ENCODE data around the gene COMP.

The COMP gene

GRCh38 chr19:18783958-18784785, 6.9 kb downstream of the COMP start:
- H3K4me3 ChIP-seq (ENCODE audit: low read depth, low read length): no peak overlapping the region

GRCh38 chr19:18782559-18783225, 8.4 kb downstream of the COMP start:
- H3K4me3 ChIP-seq (ENCODE audit: low read depth, low read length): no peak overlapping the region

GRCh38 chr19:18781885-18782527, 9.1 kb downstream of the COMP start:
- no peak overlapping the region for H3K4me3 ChIP-seq (ENCODE audit: low read depth, low read length)

GRCh38 chr19:18781047-18781600, 10.0 kb downstream of the COMP start:
- no peak overlapping the region for H3K4me3 ChIP-seq (ENCODE audit: low read depth, low read length)

GRCh38 chr19:18780631-18781030, 10.5 kb downstream of the COMP start:
- no peak overlapping the region for H3K4me3 ChIP-seq (ENCODE audit: low read depth, low read length)

- H3K4me3 ChIP-seq (ENCODE audit: low read depth, low read length): no peak overlapping the region
Observed at GRCh38 chr19:18780081-18780480, 11.0 kb downstream of the COMP start.

- H3K4me3 ChIP-seq (ENCODE audit: low read depth, low read length): no peak overlapping the region
Observed at GRCh38 chr19:18778826-18779495, 12.1 kb downstream of the COMP start.

GRCh38 chr19:18778076-18778389, 13.1 kb downstream of the COMP start:
- H3K4me3 ChIP-seq (ENCODE audit: low read depth, low read length): no peak overlapping the region

- no peak overlapping the region for H3K4me3 ChIP-seq (ENCODE audit: low read depth, low read length)
Observed at GRCh38 chr19:18777301-18778075, 13.6 kb downstream of the COMP start.

GRCh38 chr19:18776736-18777135, 14.4 kb downstream of the COMP start:
- H3K4me3 ChIP-seq (ENCODE audit: low read depth, low read length): no peak overlapping the region

- no peak overlapping the region for H3K4me3 ChIP-seq (ENCODE audit: low read depth, low read length)
Observed at GRCh38 chr19:18776288-18776594, 14.9 kb downstream of the COMP start.

GRCh38 chr19:18775586-18776287, 15.4 kb downstream of the COMP start:
- H3K4me3 ChIP-seq (ENCODE audit: low read depth, low read length): no peak overlapping the region

GRCh38 chr19:18774782-18775444, 16.2 kb downstream of the COMP start:
- no peak overlapping the region for H3K4me3 ChIP-seq (ENCODE audit: low read depth, low read length)

- no peak overlapping the region for H3K4me3 ChIP-seq (ENCODE audit: low read depth, low read length)
Observed at GRCh38 chr19:18774107-18774506, 17.0 kb downstream of the COMP start.

- no peak overlapping the region for H3K4me3 ChIP-seq (ENCODE audit: low read depth, low read length)
Observed at GRCh38 chr19:18773682-18774081, 17.4 kb downstream of the COMP start.

GRCh38 chr19:18772620-18773587, 18.2 kb downstream of the COMP start:
- no peak overlapping the region for H3K4me3 ChIP-seq (ENCODE audit: low read depth, low read length)

- no peak overlapping the region for H3K4me3 ChIP-seq (ENCODE audit: low read depth, low read length)
Observed at GRCh38 chr19:18771328-18772242, 19.5 kb downstream of the COMP start.

All from iPS-11a (cell line).